Glomerular visceral epithelial cell (primary cell): ENCODE data around the gene UBR7.
"Not testable (repeated sequence)": the region's sequence is repeated elsewhere in the genome, so short reads cannot be mapped to it uniquely, and the experiment has no call there.

Source experiments
- DNase-seq: peaks from one replicate; pipeline ENCODE4 v3.0.0-alpha.2; 2016; ENCODE audit errors: extremely low spot score

The UBR7 gene, protein sequence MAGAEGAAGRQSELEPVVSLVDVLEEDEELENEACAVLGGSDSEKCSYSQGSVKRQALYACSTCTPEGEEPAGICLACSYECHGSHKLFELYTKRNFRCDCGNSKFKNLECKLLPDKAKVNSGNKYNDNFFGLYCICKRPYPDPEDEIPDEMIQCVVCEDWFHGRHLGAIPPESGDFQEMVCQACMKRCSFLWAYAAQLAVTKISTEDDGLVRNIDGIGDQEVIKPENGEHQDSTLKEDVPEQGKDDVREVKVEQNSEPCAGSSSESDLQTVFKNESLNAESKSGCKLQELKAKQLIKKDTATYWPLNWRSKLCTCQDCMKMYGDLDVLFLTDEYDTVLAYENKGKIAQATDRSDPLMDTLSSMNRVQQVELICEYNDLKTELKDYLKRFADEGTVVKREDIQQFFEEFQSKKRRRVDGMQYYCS

DNA sequence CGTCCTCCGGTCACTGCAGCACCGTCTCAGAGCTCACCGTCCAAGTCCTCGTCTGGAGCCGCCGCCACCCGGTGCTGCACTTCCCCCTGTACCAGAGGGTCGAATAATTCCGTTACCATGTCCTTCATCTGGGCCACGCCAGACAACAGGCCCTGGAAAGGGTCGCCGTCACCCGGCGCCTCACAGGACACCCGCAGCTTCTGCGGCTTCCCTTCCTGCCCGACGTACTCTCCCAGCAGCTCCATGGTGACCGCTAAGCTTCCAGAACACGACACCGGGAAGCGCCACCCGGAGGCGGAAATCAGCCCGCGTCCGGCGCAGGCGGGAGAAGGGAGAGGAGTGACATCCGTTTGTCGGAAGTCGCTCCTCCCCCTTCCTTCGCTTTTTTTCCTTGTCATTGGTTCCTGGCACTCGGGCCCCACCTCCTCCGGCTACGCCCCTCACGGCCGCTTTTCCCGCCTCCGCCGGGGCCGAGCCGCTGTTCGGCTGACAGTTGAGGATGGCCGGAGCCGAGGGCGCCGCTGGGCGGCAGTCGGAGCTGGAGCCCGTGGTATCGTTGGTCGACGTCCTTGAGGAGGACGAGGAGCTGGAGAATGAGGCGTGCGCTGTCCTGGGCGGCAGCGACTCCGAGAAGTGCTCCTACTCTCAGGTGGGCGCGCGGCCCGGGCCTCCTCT, at the start of gene UBR7, which contains the start of gene GON7:
UBR7 (plus strand) TSS at position 464 of the 675 bp plus-strand sequence; CDS start at position 500, 36 bp downstream.
GON7 (minus strand) TSS at position 273 of the 675 bp plus-strand sequence; CDS start at position 245, 28 bp downstream.
- DNase-seq: peak; percentile 98

DNA sequence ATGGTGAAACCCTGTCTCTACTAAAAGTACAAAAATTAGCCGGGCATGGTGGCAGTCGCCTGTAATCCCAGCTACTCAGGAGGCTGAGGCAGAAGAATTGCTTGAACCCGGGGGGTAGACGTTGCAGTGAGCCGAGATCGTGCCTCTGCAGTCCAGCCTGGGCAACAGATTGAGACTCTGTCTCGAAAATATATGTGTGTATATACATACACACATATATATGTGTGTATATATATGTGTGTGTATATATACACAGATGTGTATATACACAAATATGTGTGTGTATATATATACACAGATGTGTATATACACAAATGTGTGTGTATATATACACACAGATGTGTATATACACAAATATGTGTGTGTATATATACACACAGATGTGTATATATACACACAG, 48.7 kb upstream of the UBR7 start:
- DNase-seq: not testable (repeated sequence)

DNA sequence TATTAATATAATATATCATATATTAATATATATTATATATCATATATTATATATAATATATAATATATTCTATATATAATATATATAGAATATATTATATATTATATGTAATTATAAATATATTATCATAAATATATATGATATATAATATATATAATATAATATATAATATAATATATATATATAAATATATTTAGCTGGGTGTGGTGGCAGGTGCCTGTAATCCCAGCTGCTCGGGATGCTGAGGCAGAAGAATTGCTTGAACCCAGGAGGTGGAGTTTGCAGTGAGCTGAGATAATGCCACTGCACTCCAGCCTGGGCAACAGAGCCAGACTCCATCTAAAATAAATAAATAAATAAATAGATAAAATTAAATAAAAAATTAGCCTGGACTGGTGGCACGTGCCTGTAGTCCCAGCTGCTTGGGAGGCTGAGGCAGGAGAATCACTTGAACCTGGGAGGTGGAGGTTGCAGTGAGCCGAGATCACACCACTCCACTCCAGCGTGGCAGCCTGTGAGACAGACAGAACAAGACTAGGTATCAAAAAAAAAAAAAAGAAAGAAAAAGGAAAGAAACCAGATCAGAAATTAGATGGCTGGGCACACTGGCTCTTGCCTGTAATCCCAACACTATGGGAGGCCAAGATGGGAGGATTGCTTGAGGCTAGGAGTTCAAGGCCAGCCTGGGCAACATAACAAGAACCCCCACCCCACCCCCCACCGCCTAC, 47.3 kb upstream of the UBR7 start:
- not testable (repeated sequence) for DNase-seq

DNA sequence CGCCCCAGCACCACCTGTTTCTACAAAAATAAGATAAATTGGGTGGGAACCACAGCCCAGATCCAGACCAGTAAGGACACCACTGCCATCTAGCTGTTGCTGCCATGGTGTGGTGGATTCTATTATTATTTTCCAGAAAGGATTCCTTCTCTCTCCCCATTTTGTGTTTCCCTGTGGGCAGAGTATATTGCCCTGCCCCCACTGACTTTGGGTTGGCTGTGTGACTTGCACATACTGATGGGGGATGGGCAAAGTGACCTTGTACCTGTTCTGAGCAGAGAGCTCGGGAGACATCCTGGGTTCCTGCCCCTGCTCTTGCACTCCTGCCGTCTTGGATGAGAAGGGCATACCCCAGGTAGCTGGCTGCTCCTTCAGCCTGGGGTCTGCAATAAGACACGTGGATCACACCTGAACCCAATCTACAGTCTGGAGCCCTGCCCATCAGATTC, 46.7 kb upstream of the UBR7 start:
- peak; percentile 32 for DNase-seq

DNA sequence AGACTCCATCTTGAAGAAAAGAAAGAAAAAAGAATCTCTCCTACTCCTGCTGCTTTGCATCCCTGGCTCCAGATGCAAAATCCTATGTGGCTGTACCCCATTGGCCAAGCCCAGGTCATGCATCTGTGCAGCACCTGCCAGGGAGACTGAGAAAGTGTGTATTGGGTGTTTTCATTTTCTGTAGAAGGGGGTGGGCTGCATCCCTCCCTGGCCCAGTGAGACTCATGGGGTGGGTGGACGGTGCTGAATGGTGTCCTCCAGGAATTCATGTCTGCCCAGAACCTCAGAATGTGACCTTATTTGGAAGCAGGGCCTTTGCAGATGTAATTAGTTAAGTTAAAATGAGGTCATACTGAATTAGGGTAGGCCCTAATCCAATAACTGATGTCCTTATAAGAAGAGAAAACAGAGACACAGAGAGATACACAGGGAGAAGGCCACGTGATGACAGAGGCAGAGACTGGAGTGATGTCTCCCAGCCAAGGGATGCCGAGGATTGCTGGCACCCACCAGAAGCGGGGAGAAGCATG, 45.6 kb upstream of the UBR7 start:
- no peak for DNase-seq

DNA sequence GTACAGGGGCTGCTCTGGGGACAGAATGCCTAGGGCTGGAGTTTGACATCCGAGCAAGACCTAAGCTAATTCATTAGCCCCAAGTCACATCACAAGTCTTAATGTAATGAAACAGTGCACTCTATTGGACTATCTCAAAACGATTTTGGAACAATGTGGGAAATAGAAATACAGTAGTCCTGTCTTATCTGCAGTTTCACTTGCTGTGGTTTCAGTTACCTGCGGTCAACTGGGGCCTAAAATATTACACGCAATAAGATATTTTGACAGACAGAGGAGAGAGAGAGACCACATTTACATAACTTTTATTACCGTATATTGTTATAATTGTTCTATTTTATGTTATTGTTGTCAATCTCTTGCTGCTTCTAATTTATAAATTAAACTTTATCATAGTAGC, 43.5 kb upstream of the UBR7 start:
- no peak for DNase-seq

DNA sequence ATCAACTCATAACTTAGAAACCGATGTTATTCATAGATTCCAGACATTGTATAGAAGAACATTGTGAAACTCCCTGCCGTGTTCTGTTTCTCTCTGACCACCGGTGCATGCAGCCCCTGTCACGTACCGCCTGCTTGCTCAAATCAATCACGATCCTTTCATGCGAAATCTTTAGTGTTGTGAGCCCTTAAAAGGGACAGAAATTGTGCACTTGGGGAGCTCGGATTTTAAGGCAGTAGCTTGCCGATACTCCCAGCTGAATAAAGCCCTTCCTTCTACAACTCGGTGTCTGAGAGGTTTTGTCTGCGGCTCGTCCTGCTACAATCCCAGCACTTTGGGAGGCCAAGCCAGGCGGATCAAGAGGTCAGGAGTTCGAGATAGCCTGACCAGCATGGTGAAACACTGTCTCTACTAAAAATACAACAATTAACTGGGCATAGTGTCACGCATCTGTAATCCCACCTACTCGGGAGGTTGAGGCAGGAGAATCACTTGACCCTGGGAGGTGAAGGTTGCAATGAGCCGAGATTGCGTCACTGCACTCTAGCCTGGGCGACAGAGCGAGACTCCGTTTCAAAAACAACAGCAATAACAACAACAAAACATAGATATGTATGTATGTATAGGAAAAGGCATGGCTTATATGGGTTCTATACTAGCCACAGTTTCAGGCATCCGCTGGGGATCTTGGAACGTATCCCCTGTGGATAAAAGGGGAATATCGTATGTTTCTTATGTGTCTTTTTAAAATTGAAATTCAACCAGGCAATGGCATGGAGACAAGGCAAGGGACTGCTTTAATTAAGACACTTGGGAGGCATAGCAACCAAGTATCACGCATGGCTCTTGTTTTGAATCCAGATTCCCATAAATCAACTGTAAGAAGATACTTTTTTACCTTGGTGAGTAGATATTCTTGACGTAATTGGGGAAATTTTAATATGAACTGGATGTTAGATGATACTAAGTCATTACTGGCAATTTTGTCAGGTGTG, 41.5 kb upstream of the UBR7 start:
- peak; percentile 55 for DNase-seq

DNA sequence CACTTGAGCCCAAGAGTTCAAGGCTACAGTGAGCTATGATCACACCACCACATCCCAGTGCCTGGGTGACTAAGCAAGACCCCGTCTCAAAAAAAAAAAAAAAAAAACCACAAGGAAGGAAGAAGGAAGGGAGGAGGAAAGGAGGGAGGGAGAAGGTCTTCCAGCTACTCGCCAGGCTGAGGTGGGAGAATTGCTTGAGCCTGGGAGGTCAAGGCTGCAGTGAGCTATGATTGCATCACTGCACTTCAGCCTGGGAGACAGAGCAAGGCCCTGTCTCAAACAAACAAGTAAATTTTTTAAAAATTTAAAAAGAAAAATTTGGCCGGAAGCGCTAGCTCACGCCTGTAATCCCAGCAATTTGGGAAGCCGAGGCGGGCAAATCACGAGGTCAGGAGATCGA, 38.4 kb upstream of the UBR7 start:
- peak; percentile 30 for DNase-seq

DNA sequence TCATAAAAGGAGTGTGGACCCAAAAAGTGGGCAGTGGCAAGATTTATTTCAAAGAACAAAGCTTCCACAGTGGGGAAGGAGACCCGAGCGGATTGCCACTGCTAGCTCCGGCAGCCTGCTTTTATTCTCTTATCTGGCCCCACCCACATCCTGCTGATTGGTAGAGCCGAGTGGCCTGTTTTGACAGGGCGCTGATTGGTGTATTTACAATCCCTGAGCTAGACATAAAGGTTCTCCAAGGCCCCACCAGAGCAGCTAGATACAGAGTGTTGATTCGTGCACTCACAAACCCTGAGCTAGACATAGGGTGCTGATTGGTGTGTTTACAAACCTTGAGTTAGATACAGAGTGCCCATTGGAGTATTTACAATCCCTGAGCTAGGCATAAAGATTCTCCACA, 37.4 kb upstream of the UBR7 start:
- DNase-seq: not testable (repeated sequence)

DNA sequence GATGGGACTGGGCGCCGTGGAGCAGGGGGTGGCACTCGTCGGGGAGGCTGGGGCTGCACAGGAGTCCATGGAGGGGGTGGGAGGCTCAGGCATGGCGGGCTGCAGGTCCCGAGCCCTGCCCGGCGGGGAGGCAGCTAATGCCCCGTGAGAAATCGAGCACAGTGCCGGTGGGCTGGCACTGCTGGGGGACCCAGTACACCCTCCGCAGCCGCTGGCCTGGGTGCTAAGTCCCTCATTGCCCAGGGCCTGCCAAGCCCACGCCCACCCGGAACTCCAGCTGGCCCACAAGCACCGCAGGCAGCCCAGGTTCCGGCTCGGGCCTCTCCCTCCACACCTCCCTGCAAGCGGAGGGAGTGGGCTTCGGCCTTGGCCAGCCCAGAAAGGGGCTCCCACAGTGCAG, 36.9 kb upstream of the UBR7 start:
- DNase-seq: not testable (repeated sequence)

DNA sequence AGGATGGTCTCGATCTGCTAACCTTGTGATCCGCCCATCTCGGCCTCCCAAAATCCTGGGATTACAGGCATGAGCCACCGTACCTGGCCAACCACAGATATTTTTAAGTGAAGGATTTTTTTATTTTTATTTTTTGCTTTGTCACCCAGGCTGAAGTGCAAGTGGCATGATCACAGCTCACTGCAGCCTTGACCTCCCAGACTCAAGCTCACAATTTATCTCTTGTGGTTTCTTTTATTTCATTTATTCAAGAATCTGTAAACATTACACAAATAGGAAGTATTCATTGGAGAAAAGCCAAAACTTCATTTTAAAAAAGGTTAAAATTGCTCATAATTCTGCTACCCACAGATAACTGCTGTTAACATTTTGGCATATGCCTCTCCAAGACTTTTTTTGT, 35.7 kb upstream of the UBR7 start:
- DNase-seq: no peak

DNA sequence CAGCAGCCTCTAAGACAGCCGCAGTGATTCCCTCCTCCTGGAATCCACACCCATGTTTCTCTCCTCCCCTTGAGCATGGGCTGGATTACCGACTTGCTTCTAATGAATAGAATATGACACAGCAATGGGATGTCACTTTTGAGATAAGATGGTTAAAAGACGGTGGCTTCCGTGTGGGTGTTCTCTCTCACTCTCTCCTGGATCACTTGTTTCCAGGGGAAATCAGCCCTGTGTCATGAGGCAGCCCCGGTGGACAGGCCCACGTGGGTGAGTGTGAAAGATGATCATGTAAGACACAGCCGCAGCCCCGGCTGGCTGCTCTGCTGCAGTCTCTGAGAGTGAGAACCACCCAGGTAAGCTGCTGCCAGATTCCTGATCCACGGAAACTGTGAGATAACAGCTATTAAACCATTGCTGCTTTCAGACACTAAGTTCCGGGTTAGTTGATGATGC, 33.1 kb upstream of the UBR7 start:
- peak; percentile 29 for DNase-seq

DNA sequence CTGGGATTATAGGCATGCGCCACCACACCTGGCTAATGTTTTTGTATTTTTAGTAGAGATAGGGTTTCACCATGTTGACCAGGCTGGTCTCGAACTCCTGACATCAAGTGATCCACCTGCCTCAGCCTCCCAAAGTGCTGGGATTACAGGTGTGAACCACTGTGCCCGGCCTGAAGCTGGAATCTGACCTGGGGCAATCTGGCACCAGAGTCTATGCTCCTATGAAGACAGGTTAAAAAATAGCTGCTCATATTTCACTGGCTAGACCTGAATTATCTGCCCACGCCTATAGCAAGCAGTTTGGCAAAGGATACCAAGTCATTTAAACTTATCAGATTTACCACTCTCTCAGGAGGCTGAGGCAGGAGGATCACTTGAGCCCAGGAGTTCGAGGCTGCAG, 32.3 kb upstream of the UBR7 start:
- not testable (repeated sequence) for DNase-seq

DNA sequence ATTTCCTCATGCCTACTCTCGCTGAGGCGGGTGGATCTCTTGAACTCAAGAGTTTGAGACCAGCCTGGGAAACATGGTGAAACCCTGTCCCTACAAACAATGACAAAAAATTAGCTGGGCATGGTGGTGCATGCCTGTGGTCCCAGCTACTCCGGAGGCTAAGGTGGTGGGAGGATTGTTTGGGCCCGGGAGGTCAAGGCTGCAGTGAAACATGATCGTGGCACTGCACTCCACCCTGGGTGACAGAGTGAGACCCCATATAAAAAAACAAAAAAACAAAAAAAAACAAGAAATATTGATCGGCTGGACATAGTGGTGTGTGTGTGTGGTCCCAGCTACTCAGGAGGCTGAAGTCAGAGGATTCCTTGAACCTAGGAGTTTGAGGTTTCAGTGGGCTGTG, 31.6 kb upstream of the UBR7 start:
- no peak for DNase-seq

DNA sequence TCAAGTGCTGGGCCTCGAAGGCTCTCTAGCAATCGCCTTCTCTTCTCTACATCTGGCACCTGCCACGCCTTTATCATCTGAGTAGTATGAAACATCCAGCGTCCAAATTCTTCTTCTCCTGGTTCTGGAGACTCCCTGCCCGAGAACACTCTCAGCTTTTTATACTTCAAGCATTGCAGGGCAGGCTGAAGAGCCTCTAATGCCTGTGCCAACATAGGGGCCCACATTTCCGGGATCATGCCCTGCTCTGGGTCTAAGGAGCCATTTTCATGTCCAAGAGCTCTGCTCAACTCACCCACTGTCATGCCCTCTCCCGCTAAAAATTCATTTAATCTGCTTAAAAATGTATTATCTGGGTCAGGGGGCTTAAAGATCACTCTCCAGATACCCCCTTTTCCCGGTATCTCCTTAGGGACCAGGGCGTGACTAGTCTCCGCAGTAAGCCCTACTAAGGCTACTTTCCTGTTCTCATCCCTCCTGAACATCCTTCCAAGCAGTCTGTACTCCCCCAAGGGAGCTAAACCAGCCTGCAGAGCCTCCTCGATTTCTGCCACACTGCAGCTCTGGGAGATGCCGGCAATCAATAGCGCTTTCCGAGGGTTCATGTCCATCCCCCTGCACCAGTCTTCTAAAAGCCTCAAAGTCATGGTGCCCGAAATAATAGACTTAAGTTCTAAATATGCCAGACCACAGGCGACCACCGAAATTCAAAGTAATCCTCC, 23.3 kb upstream of the UBR7 start:
- DNase-seq: no peak

DNA sequence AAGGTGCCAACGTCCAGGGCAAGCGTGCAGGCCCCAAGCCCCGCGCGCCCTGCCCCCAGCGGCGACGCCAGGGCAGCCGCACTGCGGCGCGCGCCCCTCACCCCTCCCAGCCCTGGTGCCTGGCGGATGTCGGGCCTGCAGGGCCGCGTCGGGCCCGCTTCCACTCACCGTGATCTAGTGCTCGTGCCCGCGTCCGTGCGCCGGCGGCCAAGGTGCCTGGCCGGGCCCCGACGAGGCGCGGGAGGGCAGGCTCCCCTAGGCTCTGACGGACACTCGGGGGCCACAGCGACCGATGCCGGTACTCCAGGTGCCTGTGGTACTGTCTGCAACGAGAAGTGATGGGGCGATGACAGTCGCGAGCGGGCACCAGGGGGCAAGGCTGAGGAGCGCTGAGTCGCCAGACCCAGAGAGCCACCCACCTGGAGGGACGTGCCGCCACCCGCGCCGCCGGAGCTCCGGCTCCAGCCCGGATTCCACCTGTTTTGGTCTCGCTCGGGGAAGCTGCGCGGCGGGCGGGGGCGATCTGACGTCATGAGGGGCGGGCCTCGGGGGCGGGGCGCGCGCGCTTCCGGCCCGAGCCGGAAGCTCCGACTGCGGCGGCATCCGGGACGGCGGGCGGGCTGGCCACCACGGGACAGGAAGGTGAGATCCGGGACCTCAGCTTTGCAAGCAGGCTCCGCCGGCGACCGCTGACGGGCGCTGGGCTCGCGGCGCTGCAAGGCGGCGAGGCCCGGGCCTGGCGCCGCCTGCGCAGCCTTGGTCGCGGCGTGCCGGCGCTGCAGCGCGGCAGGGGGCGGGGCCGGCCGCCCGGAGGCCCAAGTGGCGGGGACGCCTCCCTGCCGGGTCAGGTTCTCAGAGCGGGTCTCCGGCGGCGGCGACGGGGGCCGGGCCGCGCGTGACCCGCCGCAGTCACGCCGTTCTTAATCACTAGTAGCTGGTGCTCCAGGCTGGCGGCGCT, 22.4 kb upstream of the UBR7 start, which contains the start of the genes LYSET and MOAP1:
LYSET (plus strand) TSS at position 927 of the 958 bp plus-strand sequence. CDS start 89 bp downstream, outside the sequence.
MOAP1 (minus strand) TSS at position 507 of the 958 bp plus-strand sequence. CDS start 655 bp downstream, outside the sequence.
- DNase-seq: peak; percentile 90

DNA sequence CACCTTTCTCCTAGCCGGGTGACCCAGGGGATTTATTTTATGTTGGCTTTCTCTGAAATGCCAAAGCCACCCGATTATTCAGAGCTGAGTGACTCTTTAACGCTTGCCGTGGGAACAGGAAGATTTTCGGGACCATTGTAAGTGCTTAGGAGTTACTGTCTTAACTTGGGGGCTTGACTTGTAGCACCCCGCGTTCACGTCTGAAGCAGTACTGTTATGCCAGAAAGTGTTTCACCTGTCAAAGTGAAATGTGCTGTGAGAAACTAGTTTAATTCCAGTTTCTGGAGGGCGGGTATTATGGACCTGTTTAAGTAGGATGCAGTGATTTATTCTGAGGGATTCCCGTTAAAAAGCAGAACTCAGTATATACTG, 21.7 kb upstream of the UBR7 start:
- no peak for DNase-seq

DNA sequence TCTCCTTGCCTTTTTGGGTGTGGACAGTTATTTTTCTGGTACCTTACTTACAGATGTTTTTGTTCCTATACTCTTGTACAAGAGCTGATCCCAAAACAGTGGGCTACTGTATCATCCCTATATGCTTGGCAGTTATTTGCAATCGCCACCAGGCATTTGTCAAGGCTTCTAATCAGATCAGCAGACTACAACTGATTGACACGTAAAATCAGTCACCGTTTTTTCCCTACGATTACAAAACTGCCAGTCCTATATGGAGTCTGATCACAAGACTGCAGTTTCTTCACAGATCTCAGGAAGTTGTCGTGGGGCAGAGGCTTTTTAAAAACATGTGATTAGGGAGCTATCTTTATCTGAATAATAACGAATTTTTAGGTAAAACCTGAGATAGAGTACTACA, 20.6 kb upstream of the UBR7 start:
- DNase-seq: no peak

DNA sequence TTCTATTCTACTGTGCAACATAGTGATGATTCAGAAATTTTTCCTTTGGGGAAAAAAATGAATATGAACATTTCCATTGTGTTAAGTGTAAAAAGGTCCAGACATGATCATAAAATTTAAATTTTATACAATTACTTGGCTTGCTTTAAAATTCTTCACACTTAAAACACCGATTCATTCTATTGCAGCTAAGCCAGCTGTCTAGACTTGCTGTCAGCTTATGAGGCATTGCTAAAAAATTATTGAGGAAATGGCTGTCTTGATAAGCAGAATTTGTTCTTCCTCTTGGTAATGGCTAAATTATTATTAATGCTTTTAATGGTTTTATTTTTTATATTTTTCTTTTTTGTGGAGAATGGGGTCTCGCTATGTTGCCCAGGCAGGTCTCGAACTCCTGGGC, 20.1 kb upstream of the UBR7 start:
- DNase-seq: no peak
